Astrocyte of the cerebellum (primary cell): ENCODE data around the gene LIMK1.

ENCODE experiments used
- DNase-seq: peaks from one replicate; pipeline ENCODE4 v3.0.0-alpha.2; 2011; ENCODE audit warnings: low read depth
- H3K4me3 ChIP-seq: 2 replicates; pipeline ENCODE4 v1.5.1; 2011; ENCODE audit warnings: mild to moderate bottlenecking, low read depth, low read length, moderate library complexity
- CTCF ChIP-seq: IDR thresholded peaks from 2 replicates; pipeline ENCODE4 v1.5.1; 2012; ENCODE audit warnings: low read length, low read depth, moderate library complexity, mild to moderate bottlenecking; ENCODE audit errors: missing control alignments
- in situ Hi-C: cut with HindIII; loops from 2 replicates; pipeline ENCODE4 v1.10.0; 2017; ENCODE audit warnings: low sequenced_read_pairs

LIMK1 gene

GRCh38 chr7:74134117-74134620 lies 50.6 kb downstream of the LIMK1 start:
- in situ Hi-C loops: no loop called here
- H3K4me3 ChIP-seq: no peak overlapping the region
- no peak for TF ChIP-seq CTCF
- no peak for DNase-seq

GRCh38 chr7:74138334-74138867 lies 54.8 kb downstream of the LIMK1 start:
- TF ChIP-seq CTCF: no peak

GRCh38 chr7:74138945-74139843 lies 55.6 kb downstream of the LIMK1 start:
- no peak for DNase-seq
- H3K4me3 ChIP-seq: no peak overlapping the region
- no peak for TF ChIP-seq CTCF
- in situ Hi-C loops: no loop called here

More at GRCh38 chr7:74138334-74138867, 54.8 kb downstream of the LIMK1 start:
- H3K4me3 ChIP-seq: no peak overlapping the region
- no peak for DNase-seq
- in situ Hi-C loops: no loop called here

GRCh38 chr7:74141705-74142104 lies 58.1 kb downstream of the LIMK1 start:
- DNase-seq: no peak
- TF ChIP-seq CTCF: no peak
- in situ Hi-C loops: no loop called here
- H3K4me3 ChIP-seq: no peak overlapping the region

- TF ChIP-seq CTCF: no peak
- H3K4me3 ChIP-seq: no peak overlapping the region
- DNase-seq: no peak
- in situ Hi-C loops: no loop called here
These were observed 59.8 kb downstream of the LIMK1 start for GRCh38 chr7:74143383-74143782.

- in situ Hi-C loops: no loop called here
- DNase-seq: no peak
- no peak for TF ChIP-seq CTCF
- no peak overlapping the region for H3K4me3 ChIP-seq
These were observed 64.9 kb downstream of the LIMK1 start for GRCh38 chr7:74148491-74148890.
